Peyer's patch (tissue), 4 donors: ENCODE data around the gene COL27A1.

Experiments used
- POLR2A ChIP-seq, 2 donors: fragments of 450-650 bp; IDR thresholded peaks; one replicate each; pipeline ENCODE4 v1.5.1; 2017; ENCODE audit warnings: antibody characterized with exemption in 2 of 2, mild to moderate bottlenecking in 2 of 2, moderate library complexity in 2 of 2
- TF ChIP-seq, protein P1 (sequence below), 6 experiments: fragments of 450-650 bp in 4 of 6; fragments of 200-600 bp in 2 of 6; sonication (generic) in 1 of 6; IDR thresholded peaks; one replicate each; pipeline ENCODE4 v1.5.1; 2017 to 2019; ENCODE audit warnings: antibody characterized with exemption in 6 of 6, mild to moderate bottlenecking in 3 of 6, moderate library complexity in 1 of 6

- TF ChIP-seq, protein P1, sequence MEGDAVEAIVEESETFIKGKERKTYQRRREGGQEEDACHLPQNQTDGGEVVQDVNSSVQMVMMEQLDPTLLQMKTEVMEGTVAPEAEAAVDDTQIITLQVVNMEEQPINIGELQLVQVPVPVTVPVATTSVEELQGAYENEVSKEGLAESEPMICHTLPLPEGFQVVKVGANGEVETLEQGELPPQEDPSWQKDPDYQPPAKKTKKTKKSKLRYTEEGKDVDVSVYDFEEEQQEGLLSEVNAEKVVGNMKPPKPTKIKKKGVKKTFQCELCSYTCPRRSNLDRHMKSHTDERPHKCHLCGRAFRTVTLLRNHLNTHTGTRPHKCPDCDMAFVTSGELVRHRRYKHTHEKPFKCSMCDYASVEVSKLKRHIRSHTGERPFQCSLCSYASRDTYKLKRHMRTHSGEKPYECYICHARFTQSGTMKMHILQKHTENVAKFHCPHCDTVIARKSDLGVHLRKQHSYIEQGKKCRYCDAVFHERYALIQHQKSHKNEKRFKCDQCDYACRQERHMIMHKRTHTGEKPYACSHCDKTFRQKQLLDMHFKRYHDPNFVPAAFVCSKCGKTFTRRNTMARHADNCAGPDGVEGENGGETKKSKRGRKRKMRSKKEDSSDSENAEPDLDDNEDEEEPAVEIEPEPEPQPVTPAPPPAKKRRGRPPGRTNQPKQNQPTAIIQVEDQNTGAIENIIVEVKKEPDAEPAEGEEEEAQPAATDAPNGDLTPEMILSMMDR (IDR thresholded peaks at IDR 0.05): no peak
- no peak for TF ChIP-seq POLR2A (IDR thresholded peaks at IDR 0.05)
Measured at GRCh38 chr9:114279693-114280092, 124.4 kb downstream of the COL27A1 start.
